AG09319 (cell line): ENCODE measurements around the gene PRAMEF1.

Source experiments
- DNase-seq: peaks from one replicate; pipeline ENCODE4 v3.0.0-alpha.2; 2010; ENCODE audit warnings: low read depth; ENCODE audit errors: extremely low read depth
- TF ChIP-seq, protein P1 (sequence below): IDR thresholded peaks from 2 replicates; pipeline ENCODE4 v1.5.1; 2011; ENCODE audit warnings: low read depth, mild to moderate bottlenecking, inconsistent platforms, low read length, moderate library complexity

PRAMEF1 gene

DNA sequence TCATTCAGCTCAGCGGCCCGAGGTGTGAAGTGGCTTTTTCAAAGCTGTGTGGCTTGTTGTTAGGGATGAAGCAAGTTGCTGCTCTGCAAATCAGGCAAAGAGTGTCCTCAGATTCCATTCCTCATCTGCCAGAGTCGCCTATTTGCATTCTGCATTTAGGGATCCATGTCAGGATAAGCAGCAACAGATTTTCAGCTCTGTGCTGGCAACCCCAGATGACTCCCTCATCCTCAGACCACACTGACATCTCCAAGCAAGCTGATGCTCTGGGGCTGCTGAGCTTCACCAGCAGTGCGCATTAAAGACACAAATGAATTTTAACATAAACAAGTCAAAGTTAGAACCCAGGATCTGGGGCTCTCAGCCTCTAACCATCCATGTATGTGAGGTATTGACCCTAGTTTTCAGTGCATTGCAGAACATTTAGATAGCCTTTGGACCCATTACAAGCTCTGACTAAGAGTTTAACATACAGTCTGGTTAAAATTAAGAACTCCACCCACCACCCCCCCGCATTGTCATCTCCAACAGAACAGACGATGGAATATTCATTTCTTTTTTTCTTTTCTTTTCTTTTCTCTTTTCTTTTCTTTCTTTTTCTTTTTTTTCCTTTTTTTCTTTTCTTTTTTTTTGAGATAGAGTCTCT is 34.3 kb upstream of the PRAMEF1 start:
- TF ChIP-seq, protein P1, sequence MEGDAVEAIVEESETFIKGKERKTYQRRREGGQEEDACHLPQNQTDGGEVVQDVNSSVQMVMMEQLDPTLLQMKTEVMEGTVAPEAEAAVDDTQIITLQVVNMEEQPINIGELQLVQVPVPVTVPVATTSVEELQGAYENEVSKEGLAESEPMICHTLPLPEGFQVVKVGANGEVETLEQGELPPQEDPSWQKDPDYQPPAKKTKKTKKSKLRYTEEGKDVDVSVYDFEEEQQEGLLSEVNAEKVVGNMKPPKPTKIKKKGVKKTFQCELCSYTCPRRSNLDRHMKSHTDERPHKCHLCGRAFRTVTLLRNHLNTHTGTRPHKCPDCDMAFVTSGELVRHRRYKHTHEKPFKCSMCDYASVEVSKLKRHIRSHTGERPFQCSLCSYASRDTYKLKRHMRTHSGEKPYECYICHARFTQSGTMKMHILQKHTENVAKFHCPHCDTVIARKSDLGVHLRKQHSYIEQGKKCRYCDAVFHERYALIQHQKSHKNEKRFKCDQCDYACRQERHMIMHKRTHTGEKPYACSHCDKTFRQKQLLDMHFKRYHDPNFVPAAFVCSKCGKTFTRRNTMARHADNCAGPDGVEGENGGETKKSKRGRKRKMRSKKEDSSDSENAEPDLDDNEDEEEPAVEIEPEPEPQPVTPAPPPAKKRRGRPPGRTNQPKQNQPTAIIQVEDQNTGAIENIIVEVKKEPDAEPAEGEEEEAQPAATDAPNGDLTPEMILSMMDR, result no peak
- no peak for DNase-seq

DNA sequence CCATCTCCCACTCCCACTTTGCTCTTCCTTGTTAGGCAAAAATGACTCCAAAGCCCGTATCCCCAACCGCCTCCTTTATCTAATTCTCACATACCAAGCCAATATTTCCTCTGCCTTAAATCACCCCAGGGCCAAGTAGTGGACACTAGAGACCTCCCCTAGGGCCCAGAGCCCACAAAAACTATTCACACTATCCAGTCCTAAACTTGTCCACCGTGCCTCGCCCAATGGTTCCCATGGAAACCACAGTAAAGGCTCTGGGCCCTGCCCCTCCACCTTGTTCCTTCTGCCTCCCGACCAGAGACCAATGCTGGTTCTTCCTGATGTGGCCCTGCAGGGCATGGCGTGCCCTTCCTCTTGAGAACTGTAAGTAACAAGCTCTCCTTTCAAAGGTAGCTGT is 33.4 kb upstream of the PRAMEF1 start:
- TF ChIP-seq, protein P1, result no peak
- DNase-seq, result no peak

DNA sequence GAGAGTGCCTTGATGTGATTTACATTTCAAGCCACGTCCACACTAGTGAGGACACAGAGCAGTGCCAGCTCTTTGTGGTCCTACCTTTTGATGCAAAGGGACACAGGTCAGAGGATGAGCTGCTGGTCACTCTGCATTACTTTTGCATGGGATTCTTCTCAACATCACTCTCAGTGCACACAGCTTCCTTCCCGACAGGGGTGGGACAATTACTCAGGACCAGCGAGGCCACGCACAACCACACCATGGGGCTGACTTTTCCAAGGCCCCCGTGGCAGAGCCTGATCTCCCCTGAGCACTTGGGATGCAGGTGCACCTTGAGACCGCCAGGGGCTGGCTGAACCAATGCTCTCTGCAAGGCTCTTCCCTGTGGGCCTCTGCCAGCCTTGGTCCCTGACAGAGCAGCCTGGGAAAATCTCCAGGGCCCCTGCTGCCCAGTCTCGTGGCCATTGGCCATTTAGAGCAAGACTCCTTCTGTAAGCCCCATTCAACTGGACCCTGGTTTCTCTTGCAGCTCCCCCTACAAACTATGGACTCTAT is 30.9 kb upstream of the PRAMEF1 start:
- DNase-seq, result no peak
- TF ChIP-seq, protein P1, result no peak

DNA sequence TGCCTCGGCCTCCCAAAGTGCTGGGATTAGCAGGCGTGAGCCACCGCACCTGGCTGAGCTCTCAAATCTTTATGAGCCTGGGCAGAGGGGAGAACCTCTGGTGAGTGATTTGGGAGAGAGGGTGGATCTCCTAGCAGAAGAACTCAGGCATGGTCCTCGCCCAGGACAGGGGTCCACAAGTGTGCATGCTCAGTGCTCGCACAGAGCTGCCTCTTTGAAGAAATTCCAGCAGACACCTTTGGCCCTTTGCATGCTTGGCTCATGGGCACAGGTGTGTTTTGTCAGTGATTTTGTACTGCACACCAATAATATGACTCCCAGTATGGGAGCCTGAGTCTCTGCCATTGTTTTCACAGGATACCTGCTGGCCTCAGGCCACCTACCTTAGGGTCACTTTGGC is 29.4 kb upstream of the PRAMEF1 start:
- no peak for DNase-seq
- TF ChIP-seq, protein P1, result no peak

DNA sequence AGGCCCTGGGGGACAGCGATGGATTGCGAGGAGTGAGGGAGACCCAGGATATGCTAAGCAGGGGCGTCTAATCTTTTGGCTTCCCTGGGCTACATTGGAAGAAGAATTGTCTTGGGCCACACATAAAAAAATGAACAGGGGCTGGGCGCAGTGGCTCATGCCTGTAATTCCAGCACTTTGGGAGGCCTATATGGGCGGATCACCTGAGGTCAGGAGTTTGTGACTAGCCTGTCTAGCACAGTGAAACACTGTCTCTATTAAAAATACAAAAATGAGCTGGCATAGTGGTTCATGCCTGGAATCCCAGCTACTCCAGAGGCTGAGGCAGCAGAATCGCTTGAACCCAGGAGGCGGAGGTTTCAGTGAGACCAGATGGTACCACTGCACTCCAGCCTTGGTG is 28.4 kb upstream of the PRAMEF1 start:
- TF ChIP-seq, protein P1, result no peak
- DNase-seq, result no peak

DNA sequence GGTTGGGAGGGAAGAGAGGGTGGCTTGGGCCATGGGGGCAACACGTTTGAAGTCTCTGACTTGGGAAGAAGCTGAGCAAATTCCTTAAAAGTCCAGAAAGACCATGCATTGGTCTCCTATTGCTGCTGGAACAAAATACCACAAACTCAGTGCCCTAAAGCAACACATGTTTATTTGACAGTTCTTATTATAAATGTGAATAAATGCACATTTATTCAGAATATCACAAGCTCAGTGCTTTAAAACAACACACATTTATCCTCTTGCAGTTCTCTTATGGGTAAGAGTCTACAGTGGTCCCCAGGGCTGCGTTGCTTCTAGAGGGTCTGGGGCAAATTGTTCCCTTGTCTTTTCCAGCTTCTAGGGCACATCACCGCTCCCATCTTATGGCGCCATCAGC is 27.7 kb upstream of the PRAMEF1 start:
- TF ChIP-seq, protein P1, result no peak
- no peak for DNase-seq

DNA sequence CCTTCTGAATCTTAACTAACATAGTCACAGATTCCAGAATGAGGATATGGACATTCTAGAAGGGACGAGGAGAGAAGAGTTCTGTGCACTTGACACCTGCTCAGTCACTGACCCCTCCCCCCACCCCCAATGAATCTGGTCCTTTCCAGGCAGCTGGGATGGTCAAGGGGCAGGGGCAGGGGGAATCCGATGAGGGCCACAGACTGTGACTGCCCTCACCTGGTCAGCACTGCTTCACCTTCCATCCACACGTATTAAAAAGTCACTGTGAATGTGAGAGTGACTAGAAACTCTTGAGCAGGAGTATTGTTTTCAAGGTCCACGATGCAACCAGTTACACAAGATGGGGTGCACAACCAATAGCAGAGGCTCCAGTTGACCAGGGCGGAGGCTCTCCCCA is 27.2 kb upstream of the PRAMEF1 start:
- TF ChIP-seq, protein P1, result no peak
- no peak for DNase-seq
